ENCODE results near the gene KLF13. TPM values are rescaled to one million over a fixed set of nuclear protein-coding genes. Genes with fewer than 3 reads are reported as not detected.

Gene KLF13
- total RNA-seq, 1 donor from 2014 or later = 235 TPM

DNA sequence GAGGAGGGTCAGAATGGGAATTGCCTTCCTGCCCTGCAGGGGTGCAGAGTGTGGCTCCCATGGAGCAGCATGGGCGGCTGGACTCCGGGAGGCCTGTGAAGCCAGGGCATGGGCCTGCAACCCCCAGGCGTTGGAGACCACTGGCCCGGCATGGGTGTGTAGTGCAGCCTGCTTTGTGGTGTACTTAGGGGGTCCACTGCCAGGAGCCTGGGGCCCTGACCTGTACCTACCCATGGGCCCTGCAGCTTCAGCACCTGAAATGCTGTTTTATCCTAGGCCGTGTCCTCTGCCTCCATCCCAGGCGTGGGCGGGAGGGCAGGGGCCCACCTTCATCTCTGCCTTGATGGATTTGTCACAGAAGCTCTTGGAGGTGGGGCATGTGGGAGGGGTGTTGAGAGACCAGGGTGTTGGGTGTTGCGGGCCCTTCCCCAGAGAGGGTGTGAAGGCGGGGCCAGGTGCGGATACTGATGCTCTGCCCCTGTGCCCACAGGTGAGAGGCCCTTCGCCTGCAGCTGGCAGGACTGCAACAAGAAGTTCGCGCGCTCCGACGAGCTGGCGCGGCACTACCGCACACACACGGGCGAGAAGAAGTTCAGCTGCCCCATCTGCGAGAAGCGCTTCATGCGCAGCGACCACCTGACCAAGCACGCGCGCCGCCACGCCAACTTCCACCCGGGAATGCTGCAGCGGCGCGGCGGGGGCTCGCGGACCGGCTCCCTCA lies 45.0 kb downstream of the KLF13 start:
- intact Hi-C loops (cut with DNase I) = no loop called here
- peaks cover 3 to 13% of the 10 kb centered on the region in 2 donors for H3K4me1 ChIP-seq
- peaks cover 7 to 21% of the 10 kb centered on the region in 2 donors for H3K36me3 ChIP-seq
- H3K27me3 ChIP-seq = no peaks in the 10 kb centered on the region
- TF ChIP-seq, protein P1, sequence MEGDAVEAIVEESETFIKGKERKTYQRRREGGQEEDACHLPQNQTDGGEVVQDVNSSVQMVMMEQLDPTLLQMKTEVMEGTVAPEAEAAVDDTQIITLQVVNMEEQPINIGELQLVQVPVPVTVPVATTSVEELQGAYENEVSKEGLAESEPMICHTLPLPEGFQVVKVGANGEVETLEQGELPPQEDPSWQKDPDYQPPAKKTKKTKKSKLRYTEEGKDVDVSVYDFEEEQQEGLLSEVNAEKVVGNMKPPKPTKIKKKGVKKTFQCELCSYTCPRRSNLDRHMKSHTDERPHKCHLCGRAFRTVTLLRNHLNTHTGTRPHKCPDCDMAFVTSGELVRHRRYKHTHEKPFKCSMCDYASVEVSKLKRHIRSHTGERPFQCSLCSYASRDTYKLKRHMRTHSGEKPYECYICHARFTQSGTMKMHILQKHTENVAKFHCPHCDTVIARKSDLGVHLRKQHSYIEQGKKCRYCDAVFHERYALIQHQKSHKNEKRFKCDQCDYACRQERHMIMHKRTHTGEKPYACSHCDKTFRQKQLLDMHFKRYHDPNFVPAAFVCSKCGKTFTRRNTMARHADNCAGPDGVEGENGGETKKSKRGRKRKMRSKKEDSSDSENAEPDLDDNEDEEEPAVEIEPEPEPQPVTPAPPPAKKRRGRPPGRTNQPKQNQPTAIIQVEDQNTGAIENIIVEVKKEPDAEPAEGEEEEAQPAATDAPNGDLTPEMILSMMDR (IDR thresholded peaks at IDR 0.05) = no peak
- DNase-seq (ENCODE audit: low spot score in 2 of 2) = peak in 1 of 2 donors; percentile 58
- H3K4me3 ChIP-seq = no peak overlapping the region
- no peaks in the 10 kb centered on the region for H3K9me3 ChIP-seq
- peak overlapping the region in 1 of 2 donors; percentile 20 for H3K27ac ChIP-seq

DNA sequence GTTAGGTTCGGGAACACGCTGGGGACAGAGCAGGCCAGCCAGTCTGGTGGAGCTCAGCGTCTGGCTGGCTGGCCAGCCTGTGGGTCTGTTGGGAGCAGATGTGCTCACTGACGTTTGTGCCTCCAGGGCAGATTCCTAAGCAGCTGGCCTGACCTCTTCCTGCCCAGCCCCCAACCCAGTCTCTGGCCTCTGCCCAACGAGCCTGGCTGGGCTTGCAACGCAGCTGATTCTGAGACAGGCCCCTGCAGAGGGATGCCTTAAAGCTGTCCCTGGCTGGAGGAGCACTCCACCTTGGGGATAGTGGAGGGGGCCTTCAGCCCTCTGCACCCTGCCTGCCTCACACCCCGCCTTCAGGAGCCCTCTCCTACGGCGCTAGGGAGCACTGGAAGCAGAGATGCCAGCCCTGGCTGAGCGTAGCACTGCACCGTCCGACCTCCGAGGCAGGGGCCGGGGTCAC lies 46.0 kb downstream of the KLF13 start:
- TF ChIP-seq, protein P1 (IDR thresholded peaks at IDR 0.05) = no peak
- Histone ChIP-seq H3K27me3 (no peaks in the 10 kb centered on the region), H3K4me1 (peaks cover 0 to 9% of the 10 kb centered on the region in 2 donors), H3K27ac (no peak overlapping the region), H3K36me3 (peaks cover 7 to 21% of the 10 kb centered on the region in 2 donors), H3K4me3 (no peak overlapping the region), H3K9me3 (no peaks in the 10 kb centered on the region)
- intact Hi-C loops (cut with DNase I) = no loop called here
- peak in 1 of 2 donors; percentile 77 for DNase-seq (ENCODE audit: low spot score in 2 of 2)

DNA sequence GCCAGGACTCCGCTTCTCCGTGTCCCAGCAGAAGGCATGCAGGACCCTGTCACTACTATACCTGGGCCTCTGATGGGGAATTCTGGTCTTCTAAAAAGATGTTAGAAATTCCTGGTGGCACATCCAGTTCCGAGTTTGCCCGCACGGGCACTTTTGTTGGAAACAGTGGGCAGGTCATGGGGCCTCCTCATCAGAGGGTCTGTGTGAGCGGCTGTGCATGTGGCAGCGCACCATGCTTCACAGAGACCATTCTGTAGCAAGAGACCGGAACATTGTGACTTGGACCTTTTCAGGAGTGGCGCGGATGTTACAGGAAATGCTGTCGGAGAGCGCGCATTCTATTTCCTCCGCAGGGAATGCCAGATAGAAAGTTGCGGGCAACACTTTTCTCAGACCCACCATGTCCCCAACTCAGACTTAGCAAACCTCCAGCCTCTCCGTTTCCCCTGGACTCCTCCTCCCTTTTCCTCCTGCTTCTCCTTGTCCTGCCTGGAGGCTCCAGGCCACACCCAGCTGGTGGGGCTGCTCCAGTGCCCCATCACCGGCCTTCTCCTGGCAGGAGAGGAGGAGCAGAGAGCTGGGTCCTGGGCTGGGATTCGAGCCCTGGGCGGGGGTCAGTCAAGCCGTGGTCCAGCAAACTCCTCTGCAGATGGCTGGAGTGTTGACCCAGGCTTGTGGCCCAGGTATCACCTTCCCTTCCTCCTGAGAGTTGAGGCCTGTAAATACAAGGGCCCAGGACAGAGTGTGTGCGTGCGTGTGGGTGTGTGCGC lies 46.6 kb downstream of the KLF13 start:
- Histone ChIP-seq H3K27me3 (no peaks in the 10 kb centered on the region), H3K9me3 (no peaks in the 10 kb centered on the region), H3K4me3 (no peak overlapping the region), H3K4me1 (peaks cover 0 to 9% of the 10 kb centered on the region in 2 donors), H3K27ac (no peak overlapping the region), H3K36me3 (peaks cover 7 to 24% of the 10 kb centered on the region in 2 donors)
- intact Hi-C loops (cut with DNase I) = no loop called here
- DNase-seq (ENCODE audit: low spot score in 2 of 2) = peak in 1 of 2 donors; percentile 61
- TF ChIP-seq, protein P1 (IDR thresholded peaks at IDR 0.05) = no peak

DNA sequence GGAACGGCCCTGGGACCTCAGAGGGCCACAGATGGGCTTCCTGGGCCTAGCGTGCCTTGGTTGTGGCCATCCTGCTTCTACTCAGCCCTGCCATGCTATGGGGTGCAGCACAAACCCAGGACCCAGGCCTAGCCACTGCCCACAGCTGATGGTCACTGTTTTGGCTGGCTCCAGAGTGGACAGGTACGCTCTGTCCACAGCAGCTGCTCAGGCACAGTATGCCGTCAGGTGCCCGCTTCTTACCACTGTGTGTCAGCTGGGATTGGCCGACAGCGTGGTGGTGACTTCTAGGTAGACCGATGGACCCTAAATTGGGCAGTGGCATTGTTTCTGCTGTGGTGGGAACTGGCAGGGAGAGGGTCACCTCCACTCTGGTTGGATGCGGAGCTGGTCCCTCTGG lies 47.3 kb downstream of the KLF13 start:
- TF ChIP-seq, protein P1 (IDR thresholded peaks at IDR 0.05) = no peak
- H3K27me3 ChIP-seq = no peaks in the 10 kb centered on the region
- no peak overlapping the region for H3K4me3 ChIP-seq
- no peak overlapping the region for H3K27ac ChIP-seq
- no peak for DNase-seq (ENCODE audit: low spot score in 2 of 2)
- intact Hi-C loops (cut with DNase I) = no loop called here
- H3K36me3 ChIP-seq = peaks cover 7 to 31% of the 10 kb centered on the region in 2 donors
- no peaks in the 10 kb centered on the region for H3K9me3 ChIP-seq
- peaks cover 0 to 9% of the 10 kb centered on the region in 2 donors for H3K4me1 ChIP-seq

DNA sequence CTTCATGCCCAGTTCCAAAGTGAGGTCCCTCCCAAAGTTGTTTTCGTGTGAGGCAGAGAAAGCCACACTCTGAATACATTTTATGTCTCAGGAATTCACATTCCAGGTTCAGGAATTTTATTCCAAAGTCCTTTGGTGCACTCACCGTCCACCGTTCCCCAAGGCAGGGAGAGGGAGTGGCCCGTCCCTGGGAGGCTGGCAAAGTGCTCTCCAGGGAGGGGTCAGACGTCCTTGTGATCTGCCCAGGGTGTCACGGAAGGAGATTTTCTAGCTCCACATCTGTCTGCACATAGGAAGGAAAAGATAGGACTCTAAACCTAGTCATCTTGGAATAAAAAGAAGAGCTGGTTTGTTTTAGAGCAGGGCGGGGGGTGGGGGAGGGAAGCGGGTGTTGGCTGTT lies 47.9 kb downstream of the KLF13 start:
- Histone ChIP-seq H3K9me3 (no peaks in the 10 kb centered on the region), H3K4me1 (peaks cover 0 to 9% of the 10 kb centered on the region in 2 donors), H3K36me3 (peaks cover 9 to 36% of the 10 kb centered on the region in 2 donors), H3K27me3 (no peaks in the 10 kb centered on the region), H3K27ac (no peak overlapping the region), H3K4me3 (no peak overlapping the region)
- TF ChIP-seq, protein P1 (IDR thresholded peaks at IDR 0.05) = no peak
- no peak for DNase-seq (ENCODE audit: low spot score in 2 of 2)
- intact Hi-C loops (cut with DNase I) = no loop called here
